Endodermal cell (in vitro differentiated cells): ENCODE measurements around the gene MRO. TPM values are rescaled to one million over a fixed set of nuclear protein-coding genes. Genes with fewer than 3 reads are reported as not detected.

ENCODE experiments used
- DNase-seq: peaks from one replicate; pipeline ENCODE4 v3.0.0-alpha.2; 2017
- H3K27ac ChIP-seq: 2 replicates; pipeline ENCODE4 v1.5.1; 2013; ENCODE audit warnings: mild to moderate bottlenecking, low read depth, low read length, moderate library complexity
- H3K27me3 ChIP-seq: 2 replicates; pipeline ENCODE4 v1.6.1; 2013; ENCODE audit warnings: mild to moderate bottlenecking, low read length, moderate library complexity; ENCODE audit not compliant: insufficient read depth, control insufficient read depth, poor library complexity, severe bottlenecking
- H3K36me3 ChIP-seq: 2 replicates; pipeline ENCODE4 v1.7.0; 2013; ENCODE audit warnings: mild to moderate bottlenecking, low read length, moderate library complexity; ENCODE audit not compliant: control insufficient read depth, insufficient read depth
- H3K4me1 ChIP-seq: one replicate; pipeline ENCODE4 v1.7.0; 2013; ENCODE audit warnings: low read length; ENCODE audit not compliant: control insufficient read depth, insufficient read depth
- H3K4me3 ChIP-seq: 2 replicates; pipeline ENCODE4 v1.5.1; 2013; ENCODE audit warnings: mild to moderate bottlenecking, low read length, moderate library complexity
- H3K9ac ChIP-seq: 2 replicates; pipeline ENCODE4 v1.6.1; 2013; ENCODE audit warnings: mild to moderate bottlenecking, low read length, moderate library complexity; ENCODE audit not compliant: poor library complexity, severe bottlenecking; ENCODE audit errors: extremely low read depth
- H3K9me3 ChIP-seq: 2 replicates; pipeline ENCODE4 v1.6.1; 2013; ENCODE audit warnings: mild to moderate bottlenecking, low read length, moderate library complexity; ENCODE audit not compliant: control insufficient read depth
- H3K27ac Mint-ChIP-seq: 2 replicates; pipeline ENCODE4 v1.8.0; 2020; ENCODE audit warnings: mixed read lengths
- H3K27me3 Mint-ChIP-seq: 2 replicates; pipeline ENCODE4 v1.8.0; 2021; ENCODE audit warnings: mild to moderate bottlenecking, mixed read lengths; ENCODE audit not compliant: insufficient read depth
- H3K36me3 Mint-ChIP-seq: 2 replicates; pipeline ENCODE4 v1.8.0; 2020; ENCODE audit warnings: low read depth, mixed read lengths
- H3K4me1 Mint-ChIP-seq: 2 replicates; pipeline ENCODE4 v1.8.0; 2020; ENCODE audit warnings: mixed read lengths
- H3K4me3 Mint-ChIP-seq: 2 replicates; pipeline ENCODE4 v1.8.0; 2020; ENCODE audit warnings: mild to moderate bottlenecking, moderate library complexity, mixed read lengths
- H3K9me3 Mint-ChIP-seq: 2 replicates; pipeline ENCODE4 v1.8.0; 2020; ENCODE audit warnings: mild to moderate bottlenecking, mixed read lengths
- WGBS, 2 experiments: methylation state at CpG; one replicate each; pipeline versions ENCODE4 v1.1.5 to v1.1.7; 2013; ENCODE audit warnings: missing lambda C conversion rate in 2 of 2, mixed read lengths in 1 of 2; ENCODE audit not compliant: insufficient coverage in 1 of 2, insufficient read length in 1 of 2; 5-methylcytosine and 5-hydroxymethylcytosine counted together
- total RNA-seq, 2 donors: library from RNA; stranded (reverse); fragmentation: NEBNext Ultra II Directional in 1 of 2; extraction: Animal tissue kit (Norgen Biotek cat#: 25700) in 1 of 2; gene quantifications; 2 replicates in 1 of 2; 3 replicates in 1 of 2; pipeline ENCODE4 v1.2.1, GENCODE V29; 2021
- TF ChIP-seq, protein P1 (sequence below): fragments of 200-600 bp; sonication (generic); conservative IDR thresholded peaks from 2 replicates; pipeline ENCODE4 v1.5.0; 2021; ENCODE audit warnings: antibody characterized with exemption, mild to moderate bottlenecking

Gene MRO
- total RNA-seq, 2 donors from 2014 or later, result 0.35 to 0.55 TPM

- Mint-ChIP-seq H3K27me3 (no peaks in the 10 kb centered on the region), H3K4me1 (peaks cover 7% of the 10 kb centered on the region)
These were observed 44.1 kb upstream of the MRO start for GRCh38 chr18:50863840-50864375.

GRCh38 chr18:50862401-50862800, 42.6 kb upstream of the MRO start:
- no peak for DNase-seq
- Mint-ChIP-seq H3K27me3 (no peaks in the 10 kb centered on the region), H3K4me3 (no peak overlapping the region), H3K36me3 (no peaks in the 10 kb centered on the region), H3K27ac (no peak overlapping the region), H3K9me3 (no peaks in the 10 kb centered on the region), H3K4me1 (peaks cover 7% of the 10 kb centered on the region)
- Histone ChIP-seq H3K27ac (no peak overlapping the region), H3K4me3 (no peak overlapping the region), H3K27me3 (no peaks in the 10 kb centered on the region), H3K4me1 (no peaks in the 10 kb centered on the region), H3K36me3 (no peaks in the 10 kb centered on the region), H3K9ac (no peak overlapping the region), H3K9me3 (no peaks in the 10 kb centered on the region)
- WGBS, 2 experiments, result 93% methylated on average over 2 of the region's 2 CpGs
- TF ChIP-seq, protein P1, sequence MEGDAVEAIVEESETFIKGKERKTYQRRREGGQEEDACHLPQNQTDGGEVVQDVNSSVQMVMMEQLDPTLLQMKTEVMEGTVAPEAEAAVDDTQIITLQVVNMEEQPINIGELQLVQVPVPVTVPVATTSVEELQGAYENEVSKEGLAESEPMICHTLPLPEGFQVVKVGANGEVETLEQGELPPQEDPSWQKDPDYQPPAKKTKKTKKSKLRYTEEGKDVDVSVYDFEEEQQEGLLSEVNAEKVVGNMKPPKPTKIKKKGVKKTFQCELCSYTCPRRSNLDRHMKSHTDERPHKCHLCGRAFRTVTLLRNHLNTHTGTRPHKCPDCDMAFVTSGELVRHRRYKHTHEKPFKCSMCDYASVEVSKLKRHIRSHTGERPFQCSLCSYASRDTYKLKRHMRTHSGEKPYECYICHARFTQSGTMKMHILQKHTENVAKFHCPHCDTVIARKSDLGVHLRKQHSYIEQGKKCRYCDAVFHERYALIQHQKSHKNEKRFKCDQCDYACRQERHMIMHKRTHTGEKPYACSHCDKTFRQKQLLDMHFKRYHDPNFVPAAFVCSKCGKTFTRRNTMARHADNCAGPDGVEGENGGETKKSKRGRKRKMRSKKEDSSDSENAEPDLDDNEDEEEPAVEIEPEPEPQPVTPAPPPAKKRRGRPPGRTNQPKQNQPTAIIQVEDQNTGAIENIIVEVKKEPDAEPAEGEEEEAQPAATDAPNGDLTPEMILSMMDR, result no peak

More at GRCh38 chr18:50863840-50864375, 44.1 kb upstream of the MRO start:
- no peaks in the 10 kb centered on the region for H3K27me3 ChIP-seq
- H3K4me1 ChIP-seq, result no peaks in the 10 kb centered on the region
- no peaks in the 10 kb centered on the region for H3K9me3 ChIP-seq
- DNase-seq, result no peak
- H3K4me3 ChIP-seq, result no peak overlapping the region
- no peak overlapping the region for H3K27ac Mint-ChIP-seq
- H3K9ac ChIP-seq, result no peak overlapping the region
- H3K9me3 Mint-ChIP-seq, result no peaks in the 10 kb centered on the region
- no peak overlapping the region for H3K27ac ChIP-seq
- TF ChIP-seq, protein P1, result no peak
- H3K36me3 ChIP-seq, result no peaks in the 10 kb centered on the region
- no peaks in the 10 kb centered on the region for H3K36me3 Mint-ChIP-seq
- no peak overlapping the region for H3K4me3 Mint-ChIP-seq
- 90 to 93% methylated on average over 3 to 4 of the region's 4 CpGs for WGBS, 2 experiments

DNA sequence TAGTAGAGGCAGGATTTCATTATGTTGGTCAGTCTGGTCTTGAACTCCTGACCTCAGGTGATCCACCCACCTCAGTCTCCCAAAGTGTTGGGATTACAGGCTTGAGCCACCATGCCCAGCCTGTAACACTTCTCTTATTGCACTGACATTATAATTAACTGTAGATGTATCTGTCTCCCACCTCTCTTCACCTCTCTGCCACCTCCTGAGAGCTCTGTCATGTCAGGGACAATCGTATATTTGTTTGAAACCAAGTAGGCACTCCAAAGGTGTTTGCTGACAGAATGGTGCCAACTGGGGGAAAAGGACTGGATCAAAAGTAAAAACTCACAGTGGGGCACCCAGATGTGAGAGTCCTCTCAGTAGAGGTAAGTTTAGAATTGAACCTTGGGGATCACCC, 41.8 kb upstream of the MRO start:
- Histone ChIP-seq H3K9ac (no peak overlapping the region), H3K27me3 (no peaks in the 10 kb centered on the region), H3K4me1 (no peaks in the 10 kb centered on the region), H3K9me3 (no peaks in the 10 kb centered on the region), H3K36me3 (no peaks in the 10 kb centered on the region), H3K4me3 (no peak overlapping the region), H3K27ac (no peak overlapping the region)
- TF ChIP-seq, protein P1, result no peak
- H3K27me3 Mint-ChIP-seq, result no peaks in the 10 kb centered on the region
- H3K4me3 Mint-ChIP-seq, result no peak overlapping the region
- DNase-seq, result no peak
- H3K36me3 Mint-ChIP-seq, result no peaks in the 10 kb centered on the region
- WGBS, 2 experiments, result 86 to 95% methylated on average over 1 of the region's 1 CpG
- peaks cover 7% of the 10 kb centered on the region for H3K4me1 Mint-ChIP-seq
- H3K9me3 Mint-ChIP-seq, result no peaks in the 10 kb centered on the region
- H3K27ac Mint-ChIP-seq, result no peak overlapping the region
